HL-60/S4 treated with phorbol 12-myristate 13-acetate at 8.2 ng/mL for 4 days and 3 days (cell line): ENCODE measurements around the gene TOMM70.

Experiments
- in situ Hi-C: fragments of 300-500 bp; cut with MboI; formaldehyde crosslinking; loops from 2 replicates; pipeline ENCODE4 v1.15.0; 2022; ENCODE audit warnings: low sequenced_read_pairs

The TOMM70 gene

DNA sequence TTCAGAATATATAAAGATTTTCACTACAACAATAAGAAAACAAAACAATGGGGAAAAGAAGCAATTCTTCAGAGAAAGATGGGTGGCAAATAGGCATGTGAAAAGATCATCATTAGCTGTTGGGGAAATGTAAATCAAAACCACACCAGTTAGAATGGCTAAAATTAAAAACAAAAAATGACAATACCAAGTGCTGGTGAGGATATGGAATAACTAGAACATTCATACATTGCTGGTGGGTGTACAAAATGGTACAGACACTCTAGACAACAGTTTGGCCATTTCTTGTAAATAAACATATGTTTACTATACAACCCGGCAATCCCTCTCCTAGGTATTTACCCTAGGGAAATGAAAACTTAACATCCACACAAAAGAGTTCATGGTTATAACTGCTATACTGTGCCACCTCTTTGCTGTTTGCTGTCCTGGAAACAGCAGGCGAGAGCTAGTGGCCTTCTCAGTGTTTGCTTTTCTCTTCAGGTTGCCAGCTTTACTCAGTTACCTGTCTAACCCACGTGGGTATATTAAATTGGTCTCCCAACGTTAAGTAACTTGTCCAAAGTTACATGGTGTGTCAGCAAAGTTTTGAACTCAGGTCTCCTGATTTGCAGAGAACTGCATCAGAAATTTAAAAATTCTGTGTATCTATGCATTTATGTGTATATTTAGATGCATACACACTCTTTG lies 70.9 kb downstream of the TOMM70 start:
- in situ Hi-C loops = loop anchor here (25.0 kb wide), 1 partner anchor 257 kb away; no protein-coding TSS in a partner anchor

DNA sequence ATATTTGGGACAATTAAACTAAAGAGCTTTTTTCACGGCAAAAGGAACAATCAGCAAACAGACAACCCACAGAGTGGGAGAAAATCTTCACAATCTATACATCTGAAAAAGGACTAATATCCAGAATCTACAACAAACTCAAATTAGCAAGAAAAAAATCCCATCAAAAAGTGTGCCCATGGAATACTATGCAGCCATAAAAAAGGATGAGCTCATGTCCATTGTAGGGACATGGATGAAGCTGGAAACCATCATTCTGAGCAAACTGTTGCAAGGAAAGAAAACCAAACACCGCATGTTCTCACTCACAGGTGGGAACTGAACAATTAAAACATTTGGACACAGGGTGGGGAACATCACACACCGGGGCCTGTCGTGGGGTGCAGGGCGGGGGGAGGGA lies 73.5 kb downstream of the TOMM70 start:
- in situ Hi-C loops = loop anchor here (25.0 kb wide), 1 partner anchor 260 kb away; no protein-coding TSS in a partner anchor

GRCh38 chr3:100325827-100326226 lies 75.1 kb downstream of the TOMM70 start:
- in situ Hi-C loops = loop anchor here (25.0 kb wide), 1 partner anchor 261 kb away; no protein-coding TSS in a partner anchor

DNA sequence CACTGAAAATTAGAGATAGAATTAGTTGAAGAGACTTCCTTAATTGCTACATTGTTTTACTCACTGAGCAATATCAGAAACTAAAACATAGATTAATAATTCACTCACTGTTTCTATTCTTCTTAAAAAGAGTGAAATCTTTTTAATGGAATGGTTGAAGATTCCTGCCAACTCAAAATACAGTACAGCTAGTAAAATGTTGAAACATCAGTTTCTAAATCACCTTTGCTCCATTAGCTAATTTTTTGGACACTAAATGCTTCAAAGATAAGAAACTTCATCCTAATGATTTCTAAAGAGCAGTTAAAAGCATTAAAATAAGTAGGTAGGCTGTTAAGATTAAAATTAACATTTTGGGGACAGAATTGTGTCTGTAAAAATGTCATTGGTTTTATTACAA lies 76.8 kb downstream of the TOMM70 start:
- in situ Hi-C loops = no loop called here

GRCh38 chr3:100319951-100320350 lies 80.9 kb downstream of the TOMM70 start:
- in situ Hi-C loops = no loop called here

GRCh38 chr3:100317912-100318311 lies 83.0 kb downstream of the TOMM70 start:
- in situ Hi-C loops = no loop called here

DNA sequence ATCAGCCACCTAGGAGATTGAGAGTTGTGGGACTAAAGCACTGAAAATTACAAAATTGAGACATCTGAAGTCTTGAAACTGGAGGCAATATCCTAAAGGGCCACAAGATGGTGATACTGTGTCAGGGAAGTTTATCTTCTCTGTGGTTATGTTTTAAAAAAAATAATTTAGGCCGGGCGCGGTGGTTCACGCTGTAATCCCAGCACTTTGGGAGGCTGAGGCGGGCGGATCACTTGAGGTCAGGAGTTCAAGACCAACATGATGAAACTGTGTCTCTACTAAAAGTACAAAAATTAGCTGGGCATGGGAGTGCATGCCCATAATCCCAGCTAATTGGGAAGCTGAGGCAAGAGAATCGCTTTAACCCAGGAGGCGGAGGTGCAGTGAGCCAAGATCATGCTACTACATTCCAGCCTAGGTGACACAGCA lies 84.2 kb downstream of the TOMM70 start:
- in situ Hi-C loops = no loop called here
